ENCODE results near the gene SLC25A6. TPM values are rescaled to one million over a fixed set of nuclear protein-coding genes. Genes with fewer than 3 reads are reported as not detected.
A peak's percentile ranks its signal among the peaks of the same experiment; 100 is the strongest.

The SLC25A6 gene
- polyA plus RNA-seq, 1 of the 3 experiments (the other 2 are of a cell fraction) = 981 TPM

DNA sequence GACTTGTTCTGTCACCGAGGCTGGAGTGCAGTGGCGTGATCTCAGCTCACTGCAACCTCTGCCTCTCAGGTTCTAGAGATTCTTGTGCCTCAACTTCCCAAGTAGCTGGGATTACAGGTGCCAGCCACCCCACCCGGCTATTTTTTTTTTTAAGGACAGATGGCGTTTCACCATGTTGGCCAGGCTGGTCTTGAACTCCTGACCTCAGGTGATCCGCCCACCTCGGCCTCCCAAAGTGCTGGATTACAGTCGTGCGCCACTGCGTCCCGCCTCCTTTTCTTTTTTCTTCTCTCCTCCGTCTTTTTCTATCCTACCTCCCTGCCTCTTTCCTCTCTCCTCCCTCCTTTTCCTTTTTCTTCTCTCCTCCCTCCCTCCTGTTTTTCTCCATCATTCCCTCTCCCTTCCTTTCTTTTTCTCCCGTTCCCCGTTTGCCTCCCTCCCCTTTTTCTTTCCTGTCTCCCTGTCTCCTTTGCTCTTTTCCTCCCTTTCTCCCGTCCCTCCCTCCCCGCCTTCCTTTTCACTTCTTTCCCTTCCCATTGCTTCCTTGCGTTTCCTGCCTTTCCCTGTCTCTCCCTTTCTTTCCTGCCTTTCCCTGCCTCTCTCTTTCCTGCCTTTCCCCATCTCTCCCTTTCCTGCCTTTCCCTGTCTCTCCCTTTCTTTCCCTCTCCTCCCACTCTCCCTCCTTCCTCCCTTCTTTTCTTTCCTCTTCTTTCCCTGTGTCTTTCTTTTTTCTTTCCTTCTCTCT, 2.1 kb upstream of the SLC25A6 start:
- DNase-seq = no peak
- H3K79me2 ChIP-seq (ENCODE audit: insufficient read depth) = peaks cover 62% of the 10 kb centered on the region
- peaks cover 7% of the 10 kb centered on the region for H3F3A ChIP-seq (replicated peaks; ENCODE audit: insufficient read depth)
- TF ChIP-seq RXRA (IDR thresholded peaks at IDR 0.05; ENCODE audit: borderline replicate concordance, low read depth) (no peak), RCOR1 (IDR thresholded peaks at IDR 0.05; ENCODE audit: low read length) (no peak), MEF2A (IDR thresholded peaks at IDR 0.05; ENCODE audit: borderline replicate concordance, low read depth) (no peak), FOXM1 (IDR thresholded peaks at IDR 0.05; ENCODE audit: low read depth) (no peak), JUND (IDR thresholded peaks at IDR 0.05) (no peak), RFX5 (IDR thresholded peaks at IDR 0.05; ENCODE audit: low read length) (no peak), TCF12 (IDR thresholded peaks at IDR 0.05) (no peak), NRF1 (IDR thresholded peaks at IDR 0.05; ENCODE audit: low read depth, low read length) (no peak), SMC3 (IDR thresholded peaks at IDR 0.05; ENCODE audit: low read depth, low read length) (no peak), EZH2phosphoT487 (IDR thresholded peaks at IDR 0.05; ENCODE audit: borderline replicate concordance, low read depth) (no peak), TEAD4 (IDR thresholded peaks at IDR 0.05; ENCODE audit: borderline replicate concordance, insufficient read depth) (no peak), SIN3A (IDR thresholded peaks at IDR 0.05; ENCODE audit: borderline replicate concordance, low read depth, low read length) (no peak), YY1 (IDR thresholded peaks at IDR 0.05; ENCODE audit: low read depth) (no peak), RAD21 (IDR thresholded peaks at IDR 0.05; ENCODE audit: low read length) (no peak), ZBTB33 (IDR thresholded peaks at IDR 0.05; ENCODE audit: borderline replicate concordance, low read depth) (no peak), REST (IDR thresholded peaks at IDR 0.05; ENCODE audit: low read depth, low read length) (no peak)
- TF ChIP-seq, protein P1, sequence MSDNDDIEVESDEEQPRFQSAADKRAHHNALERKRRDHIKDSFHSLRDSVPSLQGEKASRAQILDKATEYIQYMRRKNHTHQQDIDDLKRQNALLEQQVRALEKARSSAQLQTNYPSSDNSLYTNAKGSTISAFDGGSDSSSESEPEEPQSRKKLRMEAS (IDR thresholded peaks at IDR 0.05; ENCODE audit: low read depth) = no peak
- TF ChIP-seq, protein P2, sequence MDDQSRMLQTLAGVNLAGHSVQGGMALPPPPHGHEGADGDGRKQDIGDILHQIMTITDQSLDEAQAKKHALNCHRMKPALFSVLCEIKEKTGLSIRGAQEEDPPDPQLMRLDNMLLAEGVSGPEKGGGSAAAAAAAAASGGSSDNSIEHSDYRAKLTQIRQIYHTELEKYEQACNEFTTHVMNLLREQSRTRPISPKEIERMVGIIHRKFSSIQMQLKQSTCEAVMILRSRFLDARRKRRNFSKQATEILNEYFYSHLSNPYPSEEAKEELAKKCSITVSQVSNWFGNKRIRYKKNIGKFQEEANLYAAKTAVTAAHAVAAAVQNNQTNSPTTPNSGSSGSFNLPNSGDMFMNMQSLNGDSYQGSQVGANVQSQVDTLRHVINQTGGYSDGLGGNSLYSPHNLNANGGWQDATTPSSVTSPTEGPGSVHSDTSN (IDR thresholded peaks at IDR 0.05) = no peak
- WGBS (ENCODE audit: low lambda C conversion rate) = 79% methylated on average over 16 of the region's 16 CpGs
- H3K9me2 ChIP-seq = no peaks in the 10 kb centered on the region
- ChIA-PET POLR2A (no interaction called here), CTCF (no interaction called here)
- no peak overlapping the region for H3K27ac ChIP-seq (ENCODE audit: low read depth in 2 of 2, low read length in 1 of 2)
- H3K36me3 ChIP-seq (replicated peaks in 1 of 2; ENCODE audit: control insufficient read depth in 1 of 2, insufficient read depth in 2 of 2, low read length in 1 of 2) = peaks cover 9 to 23% of the 10 kb centered on the region in 2 experiments
- H3K4me2 ChIP-seq = peak overlapping the region; percentile 99
- H3K4me1 ChIP-seq (ENCODE audit: control insufficient read depth in 1 of 2, insufficient read depth in 2 of 2, low read depth in 1 of 2, low read length in 1 of 2) = peaks cover 5 to 21% of the 10 kb centered on the region in 2 experiments; a peak in 2 of 4 replicates
- no peaks in the 10 kb centered on the region for H3K27me3 ChIP-seq (ENCODE audit: insufficient read depth)
- peaks cover 24% of the 10 kb centered on the region for H4K20me1 ChIP-seq (ENCODE audit: insufficient read depth)
- H3K9ac ChIP-seq = peak overlapping the region; percentile 96; the same call in 1 of the 2 replicates
- no peaks in the 10 kb centered on the region for H3K9me3 ChIP-seq
- no peak overlapping the region for H2AFZ ChIP-seq (ENCODE audit: low read depth)
- H3K4me3 ChIP-seq (ENCODE audit: low read depth in 2 of 2, low read length in 1 of 2) = peak overlapping the region in 1 of 2 experiments; percentile 69; a peak in 2 of 4 replicates

Data from SK-N-SH (cell line).